Hepatocyte (in vitro differentiated cells): ENCODE results near the gene AAGAB. TPM values are rescaled to one million over a fixed set of nuclear protein-coding genes. Genes with fewer than 3 reads are reported as not detected.

Experiments
- DNase-seq: peaks from one replicate; pipeline ENCODE4 v3.0.0-alpha.2; 2016; ENCODE audit warnings: low spot score
- H2AFZ ChIP-seq: fragments of 200-600 bp; sonication (generic); 2 replicates; pipeline ENCODE4 v1.6.0; 2016; ENCODE audit warnings: antibody characterized with exemption, mild to moderate bottlenecking
- H3K27ac ChIP-seq: fragments of 200-600 bp; sonication (generic); 2 replicates; pipeline ENCODE4 v1.5.1; 2016; ENCODE audit warnings: mild to moderate bottlenecking
- H3K27me3 ChIP-seq: fragments of 200-600 bp; sonication (generic); 2 replicates; pipeline ENCODE4 v1.6.1; 2016
- H3K36me3 ChIP-seq: fragments of 200-600 bp; sonication (generic); replicated peaks from 2 replicates; pipeline ENCODE4 v1.5.1; 2016; ENCODE audit warnings: low read depth; ENCODE audit not compliant: insufficient read depth
- H3K4me1 ChIP-seq: fragments of 200-600 bp; sonication (generic); 2 replicates; pipeline ENCODE4 v1.5.1; 2016; ENCODE audit warnings: mild to moderate bottlenecking, moderate library complexity; ENCODE audit not compliant: insufficient read depth
- H3K4me2 ChIP-seq: fragments of 200-600 bp; sonication (generic); 2 replicates; pipeline ENCODE4 v1.6.0; 2016
- H3K4me3 ChIP-seq: fragments of 200-600 bp; sonication (generic); 2 replicates; pipeline ENCODE4 v1.5.1; 2016; ENCODE audit warnings: mild to moderate bottlenecking
- H3K79me2 ChIP-seq: fragments of 200-600 bp; sonication (generic); 2 replicates; pipeline ENCODE4 v1.6.0; 2017; ENCODE audit warnings: mild to moderate bottlenecking
- H3K9me2 ChIP-seq: fragments of 200-600 bp; sonication (generic); replicated peaks from 2 replicates; pipeline ENCODE4 v1.6.0; 2017; ENCODE audit warnings: mild to moderate bottlenecking; ENCODE audit not compliant: insufficient read depth
- H3K9me3 ChIP-seq: fragments of 200-600 bp; sonication (generic); 2 replicates; pipeline ENCODE4 v1.5.1; 2016; ENCODE audit warnings: low read depth, mild to moderate bottlenecking
- H4K20me1 ChIP-seq: fragments of 200-600 bp; sonication (generic); 2 replicates; pipeline ENCODE4 v1.6.0; 2016; ENCODE audit warnings: mild to moderate bottlenecking; ENCODE audit not compliant: insufficient read depth, poor library complexity, severe bottlenecking
- CTCF ChIP-seq: fragments of 200-600 bp; sonication (generic); IDR thresholded peaks from 2 replicates; pipeline ENCODE4 v1.5.1; 2016; ENCODE audit warnings: antibody characterized with exemption, mild to moderate bottlenecking; ENCODE audit not compliant: poor library complexity
- EZH2 ChIP-seq: fragments of 200-600 bp; sonication (generic); IDR thresholded peaks from 2 replicates; pipeline ENCODE4 v1.6.1; 2016; ENCODE audit warnings: antibody characterized with exemption, mild to moderate bottlenecking, borderline replicate concordance
- EZH2phosphoT487 ChIP-seq: fragments of 200-600 bp; sonication (generic); IDR thresholded peaks from one replicate; pipeline ENCODE4 v1.6.1; 2018; ENCODE audit warnings: antibody characterized with exemption, mild to moderate bottlenecking, low read depth, moderate library complexity; ENCODE audit not compliant: unreplicated experiment, severe bottlenecking
- WGBS: methylation state at CpG from one replicate; pipeline ENCODE4 v1.1.6; 2016; ENCODE audit warnings: low lambda C conversion rate; ENCODE audit errors: missing lambda C conversion rate; 5-methylcytosine and 5-hydroxymethylcytosine counted together
- polyA plus RNA-seq: library from polyadenylated mRNA; unstranded; fragments of >200 nt; fragmentation: Nextera tagmentation; extraction: Ambion mirVana; gene quantifications from 2 replicates; pipeline ENCODE4 v1.2.1, GENCODE V29; 2016
- total RNA-seq: library from RNA; depleted of rRNA; stranded (reverse); fragments of >200 nt; gene quantifications from 2 replicates; pipeline ENCODE4 v1.2.3, GENCODE V29; 2014

The AAGAB gene
- total and polyA plus RNA-seq, 2 experiments from 2014 or later: 30.8 to 36.2 TPM

GRCh38 chr15:67158367-67158766 is 96.1 kb downstream of the AAGAB start:
- H3K27ac ChIP-seq: no peak overlapping the region
- H3K4me1 ChIP-seq: peaks cover 4% of the 10 kb centered on the region
- no peaks in the 10 kb centered on the region for H3K9me2 ChIP-seq
- peaks cover 99% of the 10 kb centered on the region for H3K79me2 ChIP-seq
- no peak overlapping the region for H2AFZ ChIP-seq
- H3K9me3 ChIP-seq: no peaks in the 10 kb centered on the region
- no peak overlapping the region for H3K4me2 ChIP-seq
- H4K20me1 ChIP-seq: peaks cover 23% of the 10 kb centered on the region
- DNase-seq: no peak
- WGBS: 92% methylated on average over 7 of the region's 7 CpGs
- no peaks in the 10 kb centered on the region for H3K36me3 ChIP-seq
- no peak for TF ChIP-seq CTCF
- no peaks in the 10 kb centered on the region for H3K27me3 ChIP-seq
- H3K4me3 ChIP-seq: no peak overlapping the region

GRCh38 chr15:67157521-67158252 is 96.8 kb downstream of the AAGAB start:
- peaks cover 18% of the 10 kb centered on the region for H4K20me1 ChIP-seq
- H3K27me3 ChIP-seq: no peaks in the 10 kb centered on the region
- DNase-seq: no peak
- H3K9me2 ChIP-seq: no peaks in the 10 kb centered on the region
- H3K79me2 ChIP-seq: peaks cover 98% of the 10 kb centered on the region
- WGBS: 91% methylated on average over 8 of the region's 8 CpGs
- H2AFZ ChIP-seq: no peak overlapping the region
- H3K4me2 ChIP-seq: no peak overlapping the region
- no peaks in the 10 kb centered on the region for H3K9me3 ChIP-seq
- H3K36me3 ChIP-seq: no peaks in the 10 kb centered on the region
- TF ChIP-seq CTCF (no peak), EZH2 (no peak), EZH2phosphoT487 (no peak)
- no peak overlapping the region for H3K27ac ChIP-seq
- no peak overlapping the region for H3K4me3 ChIP-seq
- peaks cover 4% of the 10 kb centered on the region for H3K4me1 ChIP-seq

GRCh38 chr15:67156834-67157233 is 97.6 kb downstream of the AAGAB start:
- DNase-seq: no peak
- Histone ChIP-seq H3K4me2 (no peak overlapping the region), H3K36me3 (no peaks in the 10 kb centered on the region), H3K27ac (no peak overlapping the region), H3K4me3 (no peak overlapping the region), H3K9me3 (no peaks in the 10 kb centered on the region), H3K79me2 (peaks cover 98% of the 10 kb centered on the region), H3K9me2 (no peaks in the 10 kb centered on the region), H3K27me3 (no peaks in the 10 kb centered on the region), H4K20me1 (peaks cover 16% of the 10 kb centered on the region), H3K4me1 (peaks cover 4% of the 10 kb centered on the region), H2AFZ (no peak overlapping the region)
- WGBS: 95% methylated on average over 3 of the region's 3 CpGs
- TF ChIP-seq EZH2 (no peak), EZH2phosphoT487 (no peak), CTCF (no peak)

GRCh38 chr15:67156426-67156825 is 98.0 kb downstream of the AAGAB start:
- H3K9me3 ChIP-seq: no peaks in the 10 kb centered on the region
- no peaks in the 10 kb centered on the region for H3K9me2 ChIP-seq
- TF ChIP-seq CTCF: no peak
- no peak for TF ChIP-seq EZH2
- TF ChIP-seq EZH2phosphoT487: no peak
- 100% methylated on average over 2 of the region's 2 CpGs for WGBS
- H2AFZ ChIP-seq: no peak overlapping the region
- no peak overlapping the region for H3K27ac ChIP-seq
- peaks cover under 1% of the 10 kb centered on the region for H3K4me1 ChIP-seq
- DNase-seq: no peak
- H4K20me1 ChIP-seq: peaks cover 16% of the 10 kb centered on the region
- peaks cover 98% of the 10 kb centered on the region for H3K79me2 ChIP-seq
- H3K4me3 ChIP-seq: no peak overlapping the region
- H3K4me2 ChIP-seq: no peak overlapping the region
- no peaks in the 10 kb centered on the region for H3K27me3 ChIP-seq
- H3K36me3 ChIP-seq: no peaks in the 10 kb centered on the region
